HG03139 (cell line): ENCODE results near the gene GAPVD1.
"Not testable (repeated sequence)": the region's sequence is repeated elsewhere in the genome, so short reads cannot be mapped to it uniquely, and the experiment has no call there.

ENCODE experiments used
- ATAC-seq: cut with Tn5 transposase; IDR thresholded peaks from one replicate; pipeline ENCODE4 v1.9.1; 2021; ENCODE audit not compliant: unreplicated experiment

Gene GAPVD1

GRCh38 chr9:125304273-125304672, 42.6 kb downstream of the GAPVD1 start:
- ATAC-seq: no peak

- no peak for ATAC-seq
Measured at GRCh38 chr9:125312411-125312810, 50.8 kb downstream of the GAPVD1 start.

DNA sequence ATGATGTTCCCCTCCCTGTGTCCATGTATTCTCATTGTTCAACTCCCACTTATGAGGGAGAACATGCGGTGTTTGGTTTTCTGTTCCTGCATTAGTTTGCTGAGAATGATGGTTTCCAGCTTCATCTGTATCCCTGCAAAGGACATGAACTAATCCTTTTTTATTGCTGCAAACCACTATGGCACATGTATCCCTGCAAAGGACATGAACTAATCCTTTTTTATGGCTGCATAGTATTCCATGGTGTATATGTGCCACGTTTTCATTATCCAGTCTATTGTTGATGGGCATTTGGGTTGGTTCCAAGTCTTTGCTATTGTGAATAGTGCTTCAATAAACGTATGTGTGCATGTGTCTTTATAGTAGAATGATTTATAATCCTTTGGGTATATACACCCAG, 54.7 kb downstream of the GAPVD1 start:
- ATAC-seq: not testable (repeated sequence)

DNA sequence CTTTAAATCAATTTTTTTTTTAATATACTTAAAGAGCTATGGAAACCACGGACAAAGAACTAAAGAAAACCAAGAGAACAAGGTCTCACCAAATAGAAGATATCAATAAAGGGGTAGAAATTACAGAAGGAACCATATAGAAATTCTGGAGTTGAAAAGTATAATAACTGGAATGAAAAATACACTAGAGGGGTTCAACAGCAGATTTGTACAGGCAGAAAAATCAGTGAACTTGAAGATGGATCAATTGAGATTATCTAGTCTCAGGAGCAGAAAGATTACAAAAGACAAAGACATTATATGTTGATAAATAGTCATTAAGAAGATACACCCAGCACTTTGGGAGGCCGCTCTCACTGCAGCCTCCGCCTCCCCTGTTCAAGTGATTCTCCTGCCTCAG, 56.1 kb downstream of the GAPVD1 start:
- ATAC-seq: no peak

GRCh38 chr9:125321496-125321895, 59.9 kb downstream of the GAPVD1 start:
- ATAC-seq: no peak

GRCh38 chr9:125323615-125324014, 62.0 kb downstream of the GAPVD1 start:
- ATAC-seq: no peak

DNA sequence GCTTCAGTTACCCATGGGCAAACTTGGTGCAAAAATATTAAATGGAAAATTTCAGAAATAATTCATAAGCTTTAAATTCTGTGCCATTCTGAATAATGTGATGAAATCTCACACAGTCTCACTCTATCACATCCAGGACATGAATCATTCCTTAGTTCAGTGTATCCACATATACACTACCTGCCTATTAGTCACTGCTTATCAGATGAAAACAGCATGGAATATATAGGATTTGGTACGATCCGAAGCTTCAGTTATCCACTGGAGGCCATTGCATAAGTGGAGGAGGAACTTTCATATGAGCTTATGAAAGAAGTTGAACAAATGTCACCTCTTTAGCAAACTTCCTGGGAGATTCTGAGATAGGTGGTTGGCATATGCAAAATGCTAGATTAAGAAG, 64.2 kb downstream of the GAPVD1 start:
- no peak for ATAC-seq

DNA sequence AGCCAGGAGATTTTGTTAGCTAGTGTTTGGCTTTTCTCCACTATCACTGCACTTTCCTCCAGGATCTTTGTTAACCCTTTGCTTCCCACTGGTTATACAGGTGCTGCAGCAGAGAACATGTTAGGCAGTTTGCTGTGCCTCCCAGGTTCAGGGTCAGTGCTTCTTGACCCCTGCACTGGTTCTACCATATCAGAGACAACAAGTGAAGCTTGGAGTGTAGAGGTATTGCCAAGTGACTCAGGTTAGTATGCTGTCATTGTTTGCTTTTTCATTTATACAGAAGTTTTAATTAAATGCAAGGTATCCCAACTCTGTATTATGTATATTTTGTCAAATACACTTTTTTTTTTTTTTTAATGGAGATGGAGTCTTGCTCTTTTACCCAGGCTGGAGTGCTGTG, 68.4 kb downstream of the GAPVD1 start:
- no peak for ATAC-seq

- no peak for ATAC-seq
Measured at GRCh38 chr9:125330587-125330986, 69.0 kb downstream of the GAPVD1 start.

- ATAC-seq: no peak
Measured at GRCh38 chr9:125332527-125332926, 70.9 kb downstream of the GAPVD1 start.

GRCh38 chr9:125337236-125337635, 75.6 kb downstream of the GAPVD1 start:
- ATAC-seq: no peak

DNA sequence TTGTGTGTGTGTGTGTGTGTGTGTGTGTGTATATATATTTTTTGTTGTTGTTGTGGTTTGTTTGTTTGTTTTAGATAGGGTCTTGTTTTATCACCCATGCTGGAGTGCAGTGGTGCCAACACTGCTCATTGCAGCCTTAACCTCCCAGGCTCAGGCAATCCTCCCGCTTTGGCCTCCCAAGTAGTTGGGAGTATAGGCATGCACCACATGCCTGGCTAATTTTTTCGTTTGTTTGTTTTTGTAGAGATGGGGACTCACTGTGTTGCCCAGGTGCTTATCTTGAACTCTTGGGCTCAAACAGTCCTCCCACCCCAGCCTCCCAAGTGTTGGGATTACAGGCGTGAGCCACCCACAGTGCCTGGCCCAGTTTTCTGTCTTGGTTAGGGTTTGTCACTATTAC, 77.3 kb downstream of the GAPVD1 start:
- no peak for ATAC-seq

DNA sequence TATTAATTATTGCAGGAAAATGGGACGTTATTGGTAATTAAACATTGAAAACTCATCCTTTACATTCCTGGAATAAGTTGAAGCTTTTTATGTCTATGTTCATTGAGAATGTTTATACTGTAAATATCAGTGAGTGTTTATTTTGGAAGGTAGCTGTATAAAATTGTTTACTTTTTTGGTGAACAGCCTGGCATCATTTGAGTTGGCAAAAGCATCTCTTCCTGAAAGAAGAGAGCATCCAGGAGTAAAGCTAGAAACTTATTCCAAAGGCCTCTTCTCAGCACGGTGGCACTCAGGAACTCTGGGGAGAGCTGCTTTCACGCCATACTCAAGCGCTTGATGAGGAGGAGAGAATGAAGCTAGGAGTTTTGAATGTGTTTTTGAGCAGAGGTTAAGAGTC, 79.9 kb downstream of the GAPVD1 start:
- no peak for ATAC-seq

DNA sequence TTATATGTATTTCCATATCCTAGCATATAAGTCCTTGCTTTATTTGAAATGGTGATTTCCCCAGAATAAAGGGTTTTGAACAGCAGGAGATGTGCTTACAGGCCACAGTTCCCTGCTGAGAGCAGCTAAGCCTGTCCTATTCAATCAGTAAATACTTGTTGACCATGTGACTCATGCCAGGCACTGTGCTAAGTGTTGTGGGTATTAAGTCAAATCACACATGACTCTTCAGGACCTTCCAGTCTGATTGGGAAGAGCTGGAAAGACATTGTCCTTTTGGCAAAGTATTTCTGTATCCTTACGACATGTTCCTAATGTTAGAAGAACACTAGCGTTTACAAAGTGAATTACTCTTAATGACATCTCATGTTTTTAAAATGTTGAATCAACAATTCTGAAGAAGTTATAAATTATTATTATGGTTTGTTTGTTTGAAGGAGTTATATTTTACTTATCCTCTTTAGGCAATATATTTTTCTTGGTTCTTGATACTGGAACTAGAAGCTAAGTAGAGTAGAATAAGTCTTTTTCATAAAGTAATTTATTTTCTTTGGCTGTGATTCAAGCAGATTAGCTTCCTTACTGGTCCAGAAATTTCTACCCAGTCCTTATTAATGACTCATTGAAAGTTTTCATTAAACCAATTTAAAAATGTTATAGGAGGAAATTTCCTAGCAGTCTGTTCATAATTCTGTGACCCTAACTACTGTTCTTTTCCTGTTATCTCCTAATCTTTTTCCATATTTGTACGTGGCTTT, 82.1 kb downstream of the GAPVD1 start:
- no peak for ATAC-seq

DNA sequence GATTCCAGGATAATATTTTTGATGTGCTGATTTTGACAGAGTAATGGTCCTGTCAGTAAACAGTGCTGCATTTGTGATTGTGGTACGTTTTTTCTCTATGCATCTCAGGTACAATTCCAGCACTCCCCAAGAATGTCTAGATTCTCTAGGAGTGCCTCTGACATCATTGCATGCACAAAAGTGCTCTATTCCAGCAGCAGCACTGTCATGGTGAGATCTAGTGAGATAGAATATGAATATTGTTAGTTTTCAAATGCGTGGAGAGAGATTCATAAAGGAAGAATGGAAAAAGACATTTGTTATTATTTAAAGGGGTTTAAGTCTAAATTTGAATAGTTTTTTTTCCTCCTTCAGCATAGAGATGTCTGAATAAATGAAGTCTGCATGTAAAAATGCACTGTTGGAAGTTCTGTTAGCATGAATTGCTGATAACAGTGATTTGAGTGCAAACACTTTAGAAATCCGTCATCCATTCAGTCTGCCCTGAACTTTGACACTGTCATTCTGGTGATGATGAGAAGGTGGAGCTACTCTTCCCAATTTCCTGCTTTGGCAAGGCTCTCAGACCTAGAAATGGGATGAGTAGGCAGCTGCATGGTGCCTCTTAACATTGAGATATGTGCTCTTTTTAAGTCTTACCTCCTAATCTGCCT, 84.6 kb downstream of the GAPVD1 start:
- ATAC-seq: no peak

DNA sequence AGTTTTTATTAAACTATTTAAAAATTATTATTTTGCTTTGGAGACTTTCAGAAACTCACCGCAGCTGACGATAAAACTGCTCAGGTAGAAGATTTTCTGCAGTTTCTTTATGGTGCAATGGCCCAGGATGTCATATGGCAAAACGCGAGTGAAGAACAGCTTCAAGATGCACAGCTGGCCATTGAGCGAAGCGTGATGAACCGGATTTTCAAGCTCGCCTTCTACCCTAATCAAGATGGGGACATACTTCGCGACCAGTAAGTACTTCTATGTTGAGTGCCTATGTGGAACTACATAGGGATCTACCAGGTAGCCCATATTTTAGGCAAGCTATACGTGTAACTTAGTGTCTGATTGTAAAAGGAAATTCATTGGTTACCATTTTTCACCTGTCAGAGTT, 94.0 kb downstream of the GAPVD1 start:
- ATAC-seq: no peak

- ATAC-seq: no peak
Measured at GRCh38 chr9:125356032-125356431, 94.4 kb downstream of the GAPVD1 start.

DNA sequence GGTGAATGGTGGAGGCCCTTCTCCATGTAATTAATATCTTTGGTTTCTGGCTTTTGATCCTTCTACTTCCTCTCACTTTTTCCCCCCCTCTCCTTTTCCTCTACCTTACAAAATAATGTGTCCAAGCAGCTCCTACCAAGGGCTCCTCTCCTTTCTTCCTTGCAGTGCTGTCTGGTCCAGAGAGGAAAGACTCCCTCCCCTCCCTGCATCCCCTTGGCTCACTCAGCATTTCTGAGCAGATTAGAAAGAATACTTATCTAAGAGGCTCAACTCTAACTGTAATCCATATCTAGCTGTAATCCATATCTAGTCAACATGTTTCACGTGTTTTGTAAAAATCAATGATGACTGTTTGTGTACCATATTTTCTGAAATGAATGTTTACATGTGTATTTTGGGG, 97.4 kb downstream of the GAPVD1 start:
- no peak for ATAC-seq

- ATAC-seq: no peak
Measured at GRCh38 chr9:125360601-125361000, 99.0 kb downstream of the GAPVD1 start.

DNA sequence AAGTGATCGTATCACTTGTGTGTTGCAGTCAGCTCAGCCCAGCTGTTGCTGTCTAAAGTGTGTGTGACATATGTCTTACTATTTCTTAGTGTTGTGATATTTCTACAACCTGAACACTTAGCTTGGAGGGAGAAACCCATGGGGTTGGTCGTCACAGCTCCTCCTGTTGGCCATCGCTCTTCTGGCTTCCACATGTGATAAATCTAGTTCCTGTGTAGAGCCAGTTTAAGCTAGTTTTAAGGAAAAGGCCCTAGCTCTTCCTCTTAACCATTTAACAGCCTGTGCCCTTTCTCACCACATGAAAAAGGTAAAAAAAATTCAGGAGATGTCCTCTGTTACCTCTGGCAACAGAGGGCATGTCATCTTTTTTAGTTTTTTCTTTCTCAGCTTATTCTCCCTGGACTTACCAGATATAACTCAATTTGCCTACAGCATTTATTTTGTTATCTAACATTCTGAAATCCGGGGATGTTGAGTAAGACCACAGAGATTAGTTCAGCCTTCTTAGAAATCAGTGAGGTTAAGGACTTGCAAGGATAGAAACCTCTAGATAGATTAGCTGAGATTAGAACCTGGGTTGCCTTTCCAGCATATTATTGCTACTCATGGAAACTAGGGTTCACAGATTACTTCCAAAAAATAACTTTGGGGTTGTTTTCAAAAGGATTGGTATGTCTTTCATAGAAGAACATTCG, 100.4 kb downstream of the GAPVD1 start:
- no peak for ATAC-seq

DNA sequence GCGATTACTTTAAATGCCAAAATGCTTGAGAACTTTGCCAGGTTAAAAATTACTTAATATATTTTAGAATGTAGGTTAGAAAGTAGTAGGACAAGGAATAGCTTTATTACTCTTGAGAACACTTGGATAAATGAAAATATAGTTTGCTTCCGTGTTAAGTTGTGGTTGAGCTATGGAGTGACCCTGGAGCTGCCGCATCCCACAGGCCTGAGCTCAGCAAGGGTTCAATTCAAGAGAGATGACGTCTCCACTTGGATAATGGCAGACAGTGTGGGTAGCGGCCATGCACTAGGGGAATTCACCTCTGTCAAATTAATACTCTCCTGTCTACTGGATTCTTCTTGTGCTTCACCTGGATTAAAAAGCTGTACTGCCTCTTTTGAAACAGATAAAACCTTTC, 105.0 kb downstream of the GAPVD1 start:
- no peak for ATAC-seq

GRCh38 chr9:125370786-125371185, 109.2 kb downstream of the GAPVD1 start:
- no peak for ATAC-seq
